ENCODE results near the gene SUB1.

The SUB1 gene

GRCh38 chr5:32638309-32638708 is 53.0 kb downstream of the SUB1 start:
- TF ChIP-seq ZNF274 (IDR thresholded peaks at IDR 0.05; ENCODE audit: low read depth, low read length): no peak

GRCh38 chr5:32639943-32640342 is 54.6 kb downstream of the SUB1 start:
- H3K4me3 ChIP-seq (ENCODE audit: low read length): no peak overlapping the region
- TF ChIP-seq ZNF274 (IDR thresholded peaks at IDR 0.05; ENCODE audit: low read depth, low read length): no peak

More at GRCh38 chr5:32638309-32638708, 53.0 kb downstream of the SUB1 start:
- H3K4me3 ChIP-seq (ENCODE audit: low read length): no peak overlapping the region

- no peak for TF ChIP-seq ZNF274 (IDR thresholded peaks at IDR 0.05; ENCODE audit: low read depth, low read length)
- H3K4me3 ChIP-seq (ENCODE audit: low read length): no peak overlapping the region
Measured at GRCh38 chr5:32642276-32643002, 57.1 kb downstream of the SUB1 start.

GRCh38 chr5:32645246-32645645 is 59.9 kb downstream of the SUB1 start:
- H3K4me3 ChIP-seq (ENCODE audit: low read length): no peak overlapping the region
- no peak for TF ChIP-seq ZNF274 (IDR thresholded peaks at IDR 0.05; ENCODE audit: low read depth, low read length)

GRCh38 chr5:32646061-32646969 is 61.0 kb downstream of the SUB1 start:
- TF ChIP-seq ZNF274 (IDR thresholded peaks at IDR 0.05; ENCODE audit: low read depth, low read length): no peak
- H3K4me3 ChIP-seq (ENCODE audit: low read length): no peak overlapping the region

- TF ChIP-seq ZNF274 (IDR thresholded peaks at IDR 0.05; ENCODE audit: low read depth, low read length): no peak
- no peak overlapping the region for H3K4me3 ChIP-seq (ENCODE audit: low read length)
Measured at GRCh38 chr5:32651088-32651487, 65.7 kb downstream of the SUB1 start.

GRCh38 chr5:32651638-32652037 is 66.3 kb downstream of the SUB1 start:
- no peak for TF ChIP-seq ZNF274 (IDR thresholded peaks at IDR 0.05; ENCODE audit: low read depth, low read length)

More at GRCh38 chr5:32651638-32652037, 66.3 kb downstream of the SUB1 start:
- H3K4me3 ChIP-seq (ENCODE audit: low read length): no peak overlapping the region

Measured in GM08714 (cell line).